Right hindlimb (tissue), 1 donor: Measurements from ENCODE around the gene ARL6IP1.

Experiments used
- DNase-seq: peaks from one replicate; pipeline ENCODE4 v3.0.0-alpha.2; 2018

The ARL6IP1 gene

DNA sequence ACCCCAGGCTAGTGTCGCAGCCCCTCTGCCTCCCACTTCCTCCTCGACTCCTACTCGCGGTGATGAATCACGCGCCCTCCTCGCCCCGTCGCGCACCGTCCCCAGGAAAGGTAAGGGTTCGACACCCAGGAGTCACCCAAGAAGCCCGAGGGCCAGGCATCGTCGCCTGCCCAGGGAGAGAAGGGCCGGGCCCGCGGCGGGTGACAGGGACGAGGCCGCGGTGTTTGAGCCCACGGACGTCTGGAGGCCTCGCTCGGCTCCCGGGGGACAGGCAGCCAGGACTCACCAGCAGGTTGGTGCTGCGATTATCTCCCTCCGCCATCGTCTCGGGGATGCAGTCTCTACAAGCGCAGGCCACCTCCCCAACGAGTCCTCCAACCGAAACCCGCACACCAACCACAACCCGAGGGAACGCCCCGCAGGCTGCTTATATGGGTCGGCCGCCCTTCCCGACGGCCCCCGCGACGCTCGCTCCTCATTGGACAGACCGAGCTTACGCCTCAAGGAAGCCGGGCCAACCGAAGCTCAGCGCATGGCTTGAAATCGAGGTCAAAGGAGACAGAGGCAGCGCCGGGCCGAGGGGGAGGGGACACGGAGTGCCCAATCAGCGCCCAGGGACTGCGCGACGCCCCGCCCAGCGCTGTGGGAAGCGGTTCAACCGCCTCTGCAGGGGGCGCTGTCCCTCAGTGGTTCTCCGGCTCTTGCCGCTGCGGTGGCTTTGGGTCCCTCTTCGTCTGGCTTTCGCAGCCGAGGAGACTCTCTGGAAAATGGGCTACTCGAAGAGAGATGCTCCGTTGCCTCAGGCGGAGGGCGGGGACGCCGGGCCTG lies at the start of gene ARL6IP1:
TSS of gene ARL6IP1 (minus strand) at position 405 of the 828 bp plus-strand sequence. CDS start at position 322, 83 bp downstream.
- DNase-seq: peak; percentile 99

DNA sequence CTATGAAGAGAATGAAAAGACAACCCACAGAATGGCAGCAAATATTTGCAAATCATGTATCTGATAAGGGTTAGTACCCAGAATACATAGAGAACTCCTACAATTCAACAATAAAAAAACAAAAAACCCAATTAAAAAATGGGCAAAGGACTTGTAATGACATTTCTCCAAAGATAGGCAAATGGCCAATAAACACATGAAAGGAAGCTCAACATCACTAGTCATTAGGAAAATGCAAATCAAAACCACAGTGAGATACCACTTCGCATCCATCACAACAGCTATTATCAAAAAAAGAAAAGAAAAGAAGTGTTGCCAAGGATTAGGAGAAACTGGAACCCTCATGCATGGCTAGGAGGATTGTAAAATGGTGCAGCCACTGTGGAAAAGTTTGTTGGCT lies 45.1 kb upstream of the ARL6IP1 start:
- no peak for DNase-seq

DNA sequence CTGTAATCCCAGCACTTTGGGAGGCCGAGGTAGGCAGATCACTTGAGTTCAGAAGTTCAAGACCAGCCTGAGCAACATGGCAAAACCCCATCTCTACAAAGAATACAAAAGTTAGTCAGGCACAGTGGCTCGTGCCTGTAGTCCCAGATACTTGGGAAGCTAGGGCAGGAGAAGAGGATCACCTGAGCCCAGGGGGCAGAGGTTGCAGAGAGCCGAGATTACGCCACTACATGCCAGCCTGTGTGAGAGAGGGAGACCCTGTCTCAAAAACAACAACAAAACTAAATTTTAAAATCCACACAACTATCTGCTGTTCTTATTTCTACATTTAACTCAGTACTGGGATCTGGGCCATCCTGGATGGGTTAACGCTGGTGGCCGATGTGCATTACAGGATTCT lies 41.2 kb upstream of the ARL6IP1 start:
- DNase-seq: no peak

DNA sequence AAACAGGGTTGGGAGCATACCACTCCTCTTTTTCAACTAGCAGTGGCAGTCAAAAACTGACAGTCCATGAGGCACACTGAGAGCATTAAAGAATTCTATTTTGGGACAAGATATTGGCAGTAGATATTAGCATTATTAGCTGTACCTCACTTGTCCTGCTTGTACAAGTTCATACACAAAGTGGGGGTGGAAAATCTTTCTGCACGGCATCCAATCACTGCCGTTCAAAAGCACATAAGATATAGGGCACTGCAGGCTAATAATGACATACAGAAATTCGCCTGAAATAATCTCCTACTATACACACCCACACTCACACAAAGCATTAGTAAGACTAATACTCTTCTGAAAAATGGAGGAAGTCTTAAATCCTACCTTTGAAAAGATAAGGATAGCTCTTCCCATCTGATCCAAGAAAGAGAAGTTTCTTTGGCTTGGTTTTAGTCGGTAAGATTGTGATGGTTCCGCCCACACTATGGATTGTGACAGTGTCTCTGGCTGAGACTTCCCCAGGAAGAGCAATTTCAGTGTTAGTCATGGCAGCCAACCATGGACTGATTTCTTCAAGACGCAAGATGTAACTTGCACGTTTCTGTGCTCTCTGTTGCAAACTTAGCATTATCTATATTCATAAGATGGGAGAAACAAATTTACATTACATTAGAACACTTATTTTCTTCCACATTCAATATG lies 40.6 kb upstream of the ARL6IP1 start:
- DNase-seq: no peak

DNA sequence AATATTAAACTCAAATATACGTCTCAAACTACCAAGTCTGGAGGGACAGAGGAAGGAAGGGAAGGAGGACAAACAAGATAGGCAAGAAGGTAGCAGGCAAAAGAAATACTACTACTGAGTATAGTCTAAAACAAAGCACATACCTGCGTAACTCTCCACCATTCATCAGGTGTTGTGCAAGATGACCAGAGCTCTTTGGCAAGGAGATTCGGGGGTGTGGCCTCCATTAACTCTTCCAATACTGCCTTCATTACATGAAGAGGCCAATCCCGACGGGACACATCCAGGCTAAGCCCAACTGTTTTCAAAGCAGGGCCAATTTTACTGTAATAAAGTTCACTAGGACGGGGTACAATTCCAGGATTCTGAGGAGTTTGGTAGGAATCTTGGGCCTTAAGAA lies 38.2 kb upstream of the ARL6IP1 start:
- no peak for DNase-seq

DNA sequence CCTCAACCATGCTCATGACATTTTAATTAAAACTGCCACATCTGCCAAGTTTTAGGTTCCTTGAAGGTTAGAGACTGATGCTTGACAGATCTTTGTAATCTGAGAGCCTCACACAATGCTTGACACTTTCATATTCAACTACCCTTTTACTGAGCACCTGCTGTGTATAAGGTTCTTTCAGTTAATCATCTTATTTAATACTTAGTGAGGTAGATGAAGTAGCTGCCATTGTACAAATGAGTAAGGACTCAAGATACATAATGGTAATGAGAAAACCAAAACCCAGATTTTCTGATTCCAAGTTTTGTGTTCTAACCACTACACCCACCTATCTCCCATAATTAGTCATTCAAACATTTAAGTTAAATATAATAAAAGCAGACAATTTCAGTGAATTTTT lies 35.4 kb upstream of the ARL6IP1 start:
- DNase-seq: no peak

DNA sequence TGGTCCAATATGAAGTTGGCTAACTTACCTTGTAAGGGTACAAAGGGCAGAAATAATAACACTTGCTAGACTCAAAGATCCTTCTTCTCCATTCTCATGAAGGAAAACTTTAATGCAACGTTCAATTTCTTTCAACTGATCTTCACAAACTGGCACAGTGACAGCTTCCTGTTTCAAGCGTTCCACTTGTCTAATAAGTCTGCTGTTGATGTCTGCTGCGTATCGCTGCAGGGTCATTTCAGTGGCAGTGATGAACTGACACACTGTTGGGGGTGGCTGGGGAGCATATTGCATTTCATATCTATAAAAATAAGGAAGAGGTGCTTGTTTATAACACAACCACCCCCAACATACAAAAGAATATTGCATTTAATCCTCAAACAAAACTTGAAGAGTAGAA lies 33.5 kb upstream of the ARL6IP1 start:
- DNase-seq: no peak

DNA sequence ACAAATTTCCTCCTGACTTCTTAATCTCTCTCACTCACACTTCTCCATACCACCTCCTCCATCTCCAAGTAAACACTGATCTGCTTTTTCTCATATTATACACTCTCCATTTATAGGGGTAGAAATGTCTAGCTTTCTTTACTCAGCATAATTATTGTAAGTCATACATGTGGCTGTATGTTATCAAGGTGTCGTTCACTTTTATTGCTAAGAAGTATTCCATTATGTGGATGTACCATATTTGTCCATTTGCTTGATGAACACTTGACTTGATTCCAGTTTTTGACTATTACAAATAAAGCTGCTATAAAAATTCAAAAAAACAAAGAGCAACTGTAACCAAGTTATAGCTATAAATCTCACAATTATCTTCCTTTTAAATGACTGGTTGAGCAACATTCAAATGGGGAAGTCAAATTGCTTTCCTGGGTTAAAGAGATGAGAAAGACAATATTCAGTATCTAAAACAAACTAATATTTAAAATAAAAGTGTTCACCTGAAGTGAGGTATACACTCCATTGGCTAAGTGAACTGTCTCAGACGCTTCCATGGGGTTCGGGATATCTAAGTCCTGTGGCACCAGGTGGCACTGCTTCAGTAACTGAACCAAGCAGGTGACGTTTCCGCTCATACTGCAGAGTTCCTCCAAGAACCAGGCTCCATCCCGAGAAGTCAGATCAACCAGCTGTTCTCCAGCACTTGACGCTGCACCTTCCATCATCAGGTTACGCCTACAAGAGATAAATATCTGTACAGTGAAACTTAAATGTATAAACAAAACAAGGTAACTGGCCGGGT lies 32.6 kb upstream of the ARL6IP1 start:
- no peak for DNase-seq

DNA sequence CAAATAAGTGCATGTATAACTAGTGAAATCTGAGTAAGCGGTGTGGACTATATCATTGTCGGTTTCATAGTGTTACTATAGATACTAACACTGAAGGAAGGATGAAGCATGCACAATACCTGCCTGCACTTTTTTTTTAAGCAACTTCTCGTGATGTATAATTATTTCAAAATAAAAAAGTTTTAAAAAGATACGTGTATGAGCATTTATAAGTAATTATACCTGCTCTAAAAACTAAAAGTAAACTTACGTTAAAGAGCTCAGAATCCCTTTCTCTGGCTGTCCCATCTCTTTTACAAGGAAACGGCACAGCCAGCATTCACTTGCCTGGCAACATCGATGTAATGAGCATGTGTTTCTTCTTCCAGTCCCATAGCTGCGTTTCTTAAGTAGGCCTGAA lies 31.3 kb upstream of the ARL6IP1 start:
- DNase-seq: no peak

DNA sequence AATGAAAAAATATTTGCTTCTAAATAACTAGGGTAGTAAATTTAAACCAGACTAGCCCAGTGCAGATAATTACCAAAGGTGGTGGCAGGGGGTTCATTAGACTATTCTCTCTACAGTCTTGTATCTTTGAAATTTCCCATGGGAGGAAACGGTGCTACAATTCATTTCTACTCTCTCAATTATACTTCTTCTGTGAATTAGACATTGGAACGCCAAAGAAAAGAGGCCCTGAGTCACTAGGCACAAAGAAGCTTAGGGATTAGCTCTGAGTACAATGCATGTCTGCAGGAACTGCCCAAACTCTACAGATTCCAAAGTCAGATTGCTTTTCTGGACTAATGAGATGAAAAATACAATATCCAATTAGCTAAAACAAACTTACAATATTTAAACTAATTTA lies 30.7 kb upstream of the ARL6IP1 start:
- no peak for DNase-seq

DNA sequence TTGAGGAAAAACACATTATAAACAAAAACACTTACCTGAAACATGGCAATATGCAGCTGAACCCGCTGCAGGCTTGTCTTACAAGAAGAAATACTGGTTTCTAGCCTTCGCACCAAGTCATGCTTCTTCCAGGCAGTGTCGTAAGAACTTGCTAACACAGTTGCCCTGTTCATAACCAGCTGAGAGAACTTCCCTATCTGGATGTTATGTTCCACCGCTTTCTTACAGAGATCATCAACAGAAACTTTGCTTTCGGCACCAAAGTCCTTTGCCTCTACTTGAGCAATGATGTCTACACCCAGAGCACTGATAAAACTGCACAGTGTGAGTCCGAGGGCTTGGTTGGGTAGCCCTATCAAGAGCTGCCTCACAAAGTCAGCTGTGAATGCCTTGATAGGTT lies 27.9 kb upstream of the ARL6IP1 start:
- DNase-seq: no peak

DNA sequence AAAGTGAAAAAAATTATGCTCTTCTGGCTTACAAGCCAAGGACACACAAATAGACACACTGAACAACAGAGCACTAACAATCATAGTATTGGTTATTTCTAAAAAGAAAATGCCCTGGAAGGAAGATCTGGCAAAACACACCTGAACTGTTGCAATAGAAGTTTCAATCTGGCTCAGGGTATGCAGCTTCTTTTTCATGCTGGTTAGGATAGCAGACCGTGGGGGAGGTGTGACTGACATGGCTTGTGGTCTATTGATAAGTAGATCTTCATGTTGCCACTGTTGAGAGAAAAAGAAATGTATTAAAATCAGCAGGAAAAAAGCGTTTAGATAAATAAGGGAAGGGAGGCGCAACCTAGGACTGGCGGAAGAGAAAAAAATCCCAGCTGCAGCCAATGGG lies 26.5 kb upstream of the ARL6IP1 start:
- no peak for DNase-seq

DNA sequence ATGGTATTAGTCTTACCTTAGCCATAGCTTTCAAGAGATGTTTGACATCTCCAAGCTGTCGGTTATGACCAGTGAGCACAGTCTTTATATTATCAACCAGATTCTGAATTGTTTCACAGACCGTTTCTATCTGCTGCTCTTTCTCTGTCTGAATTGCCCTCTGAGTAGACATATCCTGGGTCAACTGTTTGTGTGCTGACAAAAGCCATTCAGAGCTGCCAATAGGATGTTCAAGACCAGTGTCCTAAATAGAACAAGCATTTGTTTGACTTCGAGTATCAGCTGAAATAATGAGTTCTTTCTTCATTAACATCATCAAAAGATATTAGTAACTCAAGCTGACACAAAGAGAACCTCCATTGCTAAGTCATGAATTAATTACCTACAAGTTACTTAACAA lies 14.9 kb upstream of the ARL6IP1 start:
- no peak for DNase-seq

DNA sequence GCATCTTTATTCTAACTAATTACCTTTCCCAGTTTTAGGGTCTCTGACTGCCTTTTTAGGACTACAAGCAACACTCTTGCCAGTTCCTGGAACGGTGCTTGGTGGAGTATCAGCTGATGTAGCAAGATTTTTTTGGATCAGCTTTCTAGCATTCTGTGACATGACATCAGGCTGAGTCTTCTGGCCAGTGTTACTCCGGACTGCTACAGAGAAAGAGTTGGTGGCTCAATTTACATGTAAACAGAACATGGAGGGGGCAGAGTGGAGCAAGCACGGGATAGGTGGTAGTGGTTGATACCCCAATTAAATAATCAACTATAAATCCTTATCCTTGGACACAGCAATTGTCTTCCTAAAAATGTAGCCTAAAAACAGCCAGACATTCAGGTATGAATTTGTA lies 10.6 kb upstream of the ARL6IP1 start:
- no peak for DNase-seq

DNA sequence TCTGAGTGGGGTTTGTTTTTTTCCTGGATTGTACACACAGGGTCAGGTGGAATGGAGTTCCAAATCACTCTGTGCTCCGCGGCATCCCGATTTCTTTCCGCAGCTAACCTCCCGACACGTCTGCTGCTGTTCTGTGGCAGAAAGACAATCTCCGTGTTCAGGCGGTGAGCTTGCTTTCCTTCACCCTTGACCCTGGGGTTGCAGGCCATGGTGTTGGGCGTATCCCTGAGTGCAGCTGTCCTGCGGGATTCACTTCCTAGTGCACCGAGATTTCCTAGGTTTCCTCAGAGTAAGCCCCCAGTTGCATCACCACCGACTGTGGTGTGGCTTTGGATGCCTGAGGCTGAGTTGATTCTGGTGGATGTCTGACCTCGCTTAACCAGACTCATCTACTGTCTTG lies 7.8 kb upstream of the ARL6IP1 start:
- DNase-seq: no peak

DNA sequence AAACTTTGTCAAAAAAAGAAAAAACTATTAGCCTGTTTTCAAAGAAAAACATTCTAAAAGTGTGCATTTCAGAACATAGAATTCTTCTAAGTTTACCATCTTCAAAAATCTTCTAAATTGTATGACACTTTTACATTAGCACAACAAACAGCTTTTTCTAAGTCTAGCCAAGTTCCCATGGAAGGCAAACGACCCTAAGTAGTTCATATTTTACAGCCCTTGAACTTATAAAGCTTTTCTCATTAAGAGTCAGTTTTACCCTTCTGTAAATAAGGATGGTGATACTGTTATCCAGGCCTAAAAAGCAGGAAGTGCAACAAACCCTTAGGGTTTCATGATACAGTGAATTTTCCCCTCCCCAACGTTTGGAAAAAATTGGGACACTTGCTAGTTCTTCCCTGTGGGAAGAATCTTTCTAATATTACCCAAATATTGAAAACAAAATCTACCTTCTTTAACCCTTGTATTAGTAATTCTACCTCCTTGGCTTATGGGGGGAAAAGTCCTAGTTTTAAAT lies 4.0 kb upstream of the ARL6IP1 start:
- no peak for DNase-seq

DNA sequence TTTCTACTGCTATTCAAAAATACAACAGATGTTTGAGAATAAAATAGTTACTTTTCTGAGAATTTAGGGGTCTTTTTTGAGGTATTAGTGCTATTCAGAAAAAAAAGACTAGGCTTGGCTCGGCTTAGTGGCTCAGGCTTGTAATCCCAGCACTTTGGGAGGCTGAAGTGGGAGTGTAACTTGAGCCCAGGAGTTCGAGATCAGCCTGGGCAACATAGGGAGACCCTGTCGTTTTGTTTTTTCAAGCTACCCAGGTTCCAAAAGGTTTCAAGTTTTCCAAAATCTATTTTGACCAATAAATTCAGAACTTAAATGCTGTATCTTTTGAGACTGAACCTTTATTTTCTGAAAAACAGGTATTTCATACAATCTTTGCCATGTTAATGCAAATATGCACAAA lies 3.2 kb upstream of the ARL6IP1 start:
- DNase-seq: no peak

DNA sequence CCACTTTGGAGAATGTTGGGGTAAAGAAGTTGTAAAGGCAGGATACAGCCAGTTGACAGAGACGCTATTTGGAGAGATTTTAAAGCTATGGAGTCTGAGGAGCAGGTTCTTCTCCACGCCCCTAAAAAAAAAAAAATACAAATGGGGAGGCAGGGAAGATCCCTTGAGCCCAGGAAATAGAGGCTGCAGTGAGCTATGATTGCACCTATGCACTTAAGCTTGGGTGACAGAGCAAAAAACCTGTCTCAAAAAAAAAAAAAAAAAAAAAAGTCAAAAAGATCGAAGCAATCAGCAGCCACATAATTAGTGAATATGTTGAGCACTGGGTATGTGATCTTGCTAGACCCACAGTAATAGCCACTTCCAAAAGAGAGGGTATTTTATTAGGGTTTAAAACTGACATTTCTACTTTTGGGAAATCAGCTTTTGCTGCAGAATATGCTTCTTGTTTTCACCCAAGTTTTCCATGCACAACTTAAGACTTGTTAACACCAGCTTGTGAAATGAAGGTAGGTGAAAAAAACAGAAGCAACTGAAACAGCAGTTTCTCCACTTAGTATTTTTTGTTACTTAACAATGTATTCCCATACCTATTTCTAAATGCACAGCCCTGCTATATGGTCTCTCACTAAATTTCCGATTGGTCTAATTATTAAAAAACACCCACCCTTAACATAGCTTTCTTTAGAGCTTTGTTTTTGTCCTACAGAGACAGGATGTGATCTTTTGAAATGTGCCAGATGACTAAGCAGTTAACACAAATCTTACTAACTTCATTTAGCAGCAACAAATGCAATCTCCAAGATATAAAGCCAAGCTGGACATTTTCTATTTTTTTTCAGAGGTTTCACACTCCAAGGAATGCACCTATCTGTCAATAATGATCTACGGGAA lies 2.5 kb upstream of the ARL6IP1 start:
- DNase-seq: no peak

DNA sequence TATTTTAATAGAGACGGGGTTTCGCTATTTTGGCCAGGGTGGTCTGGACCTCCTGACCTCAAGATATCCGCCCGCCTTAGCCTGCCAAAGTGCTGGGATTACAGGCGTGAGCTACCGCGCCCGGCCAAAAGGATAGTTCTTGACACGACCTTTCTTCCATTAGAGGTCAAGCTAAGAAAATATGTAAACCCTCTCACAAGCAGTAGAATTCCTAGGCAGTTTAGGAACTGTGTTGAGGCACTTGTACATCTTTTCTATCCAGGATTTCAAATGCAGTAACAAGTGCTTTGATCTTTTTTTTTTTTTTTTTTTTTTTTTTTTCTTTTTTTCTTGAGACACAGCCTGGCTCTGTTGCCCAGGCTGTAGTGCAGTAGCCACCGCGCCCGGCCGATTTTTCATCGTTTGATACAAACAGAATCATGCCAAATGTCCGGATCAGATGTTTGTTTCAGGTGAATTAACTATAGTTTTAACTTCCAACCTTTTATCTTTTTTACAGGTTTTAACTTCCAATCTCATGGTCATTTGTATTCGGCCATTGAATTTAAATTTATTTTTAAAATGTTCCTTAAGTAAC lies 1.5 kb upstream of the ARL6IP1 start:
- no peak for DNase-seq

DNA sequence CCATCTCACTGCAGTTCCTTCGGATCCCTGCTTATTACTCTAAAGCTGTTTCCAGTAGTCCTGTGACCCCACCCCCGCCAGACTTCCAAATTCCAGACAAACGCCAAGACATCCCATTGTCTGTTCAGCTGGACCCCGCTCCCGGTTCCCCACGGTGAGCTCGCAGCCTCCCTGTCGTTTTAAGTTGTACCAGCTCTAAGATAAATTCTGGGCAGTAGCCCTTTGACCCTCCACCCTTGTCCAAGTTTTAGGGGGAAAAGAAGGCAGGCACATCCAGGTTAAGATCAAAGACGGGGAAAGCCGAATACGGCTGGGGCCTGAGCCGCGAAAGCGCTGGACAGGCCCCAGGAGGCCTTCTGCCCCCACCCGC lies 589 bp downstream of the ARL6IP1 start:
- DNase-seq: peak; percentile 40

DNA sequence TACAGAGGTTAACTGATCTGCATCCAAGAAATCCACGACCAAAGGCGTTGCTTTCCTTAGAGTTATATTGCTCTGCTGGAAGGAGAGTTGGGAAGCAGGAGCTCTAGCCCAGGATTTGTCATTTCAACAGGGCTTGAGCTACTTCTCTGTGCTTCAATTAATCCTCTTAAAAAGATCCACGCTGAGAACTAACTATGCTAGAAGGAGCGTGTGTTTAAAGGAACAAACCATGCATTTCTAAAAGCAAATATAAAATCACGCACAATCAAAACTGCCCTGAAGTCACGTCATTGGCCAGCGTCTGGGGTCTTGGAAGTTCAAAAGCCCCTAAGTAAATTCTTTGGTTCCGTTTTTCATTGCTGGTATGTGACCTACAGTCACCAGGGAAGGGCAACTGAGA lies 1.1 kb downstream of the ARL6IP1 start:
- no peak for DNase-seq

DNA sequence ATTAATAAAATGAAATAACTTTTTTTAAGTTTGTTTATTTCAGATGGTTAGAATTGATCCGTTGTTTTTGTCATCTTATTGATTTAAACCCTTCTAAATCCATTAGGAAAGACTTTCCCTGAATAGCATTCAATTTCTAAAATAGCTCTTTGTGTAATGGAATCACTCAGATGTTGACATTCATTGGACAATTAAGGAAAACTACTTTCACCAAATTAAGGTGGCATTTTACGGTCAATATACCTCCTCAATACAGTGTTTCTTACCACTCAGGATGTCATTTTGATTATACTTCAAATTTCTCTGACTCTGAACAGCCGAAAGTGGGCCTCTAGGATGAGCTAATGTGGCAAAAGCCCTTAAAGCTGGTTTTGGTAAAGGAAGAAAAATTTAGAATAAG lies 1.8 kb downstream of the ARL6IP1 start:
- DNase-seq: no peak
